ENCODE measurements around the gene ADGRV1. TPM values are rescaled to one million over a fixed set of nuclear protein-coding genes. Genes with fewer than 3 reads are reported as not detected.
"Not testable (repeated sequence)": the region's sequence is repeated elsewhere in the genome, so short reads cannot be mapped to it uniquely, and the experiment has no call there.

The ADGRV1 gene
- total RNA-seq, 1 experiment from 2014 or later, result not detected

GRCh38 chr5:91031402-91031752 lies 472.8 kb downstream of the ADGRV1 start:
- Mint-ChIP-seq H3K36me3 (ENCODE audit: insufficient read depth, unreplicated experiment) (peaks cover 5% of the 10 kb centered on the region), H3K4me3 (ENCODE audit: unreplicated experiment) (no peak overlapping the region), H3K4me1 (ENCODE audit: insufficient read depth, unreplicated experiment) (peaks cover 10% of the 10 kb centered on the region), H3K27me3 (ENCODE audit: insufficient read depth, unreplicated experiment) (no peaks in the 10 kb centered on the region), H3K27ac (ENCODE audit: low read depth, unreplicated experiment) (no peak overlapping the region), H3K9me3 (ENCODE audit: unreplicated experiment) (peaks cover 8% of the 10 kb centered on the region)
- ChIA-PET POLR2A (interaction anchor here (0.7 to 1.4 kb wide), 3 partner anchors 10 to 62 kb away, joined by 3 to 5 read pairs (median 3); no protein-coding TSS in a partner anchor), CTCF (no interaction called here)
- DNase-seq (ENCODE audit: unreplicated experiment), result no peak
- intact Hi-C loops (cut with micrococcal nuclease), result no loop called here
- TF ChIP-seq CTCF (IDR thresholded peaks at IDR 0.05; ENCODE audit: unreplicated experiment), result no peak
- BruUV-seq (replicated peaks), result no TSS peak

- no peak for DNase-seq (ENCODE audit: unreplicated experiment)
- intact Hi-C loops (cut with micrococcal nuclease), result no loop called here
- no peak overlapping the region for H3K27ac Mint-ChIP-seq (ENCODE audit: low read depth, unreplicated experiment)
- POLR2A ChIA-PET, result interaction anchor here (1.0 kb wide), 1 partner anchor 69 kb away, joined by 3 read pairs; no protein-coding TSS in a partner anchor
- CTCF ChIA-PET, result no interaction called here
- peaks cover 8% of the 10 kb centered on the region for H3K9me3 Mint-ChIP-seq (ENCODE audit: unreplicated experiment)
- no peak for TF ChIP-seq CTCF (IDR thresholded peaks at IDR 0.05; ENCODE audit: unreplicated experiment)
- no TSS peak for BruUV-seq (replicated peaks)
- H3K4me3 Mint-ChIP-seq (ENCODE audit: unreplicated experiment), result no peak overlapping the region
- H3K27me3 Mint-ChIP-seq (ENCODE audit: insufficient read depth, unreplicated experiment), result no peaks in the 10 kb centered on the region
- peaks cover 5% of the 10 kb centered on the region for H3K36me3 Mint-ChIP-seq (ENCODE audit: insufficient read depth, unreplicated experiment)
- peaks cover 10% of the 10 kb centered on the region for H3K4me1 Mint-ChIP-seq (ENCODE audit: insufficient read depth, unreplicated experiment)
Observed at GRCh38 chr5:91032125-91032524, 473.5 kb downstream of the ADGRV1 start.

GRCh38 chr5:91033370-91033769 lies 474.8 kb downstream of the ADGRV1 start:
- no peak for DNase-seq (ENCODE audit: unreplicated experiment)
- Mint-ChIP-seq H3K36me3 (ENCODE audit: insufficient read depth, unreplicated experiment) (peaks cover 5% of the 10 kb centered on the region), H3K27ac (ENCODE audit: low read depth, unreplicated experiment) (no peak overlapping the region), H3K4me3 (ENCODE audit: unreplicated experiment) (no peak overlapping the region), H3K4me1 (ENCODE audit: insufficient read depth, unreplicated experiment) (peaks cover 16% of the 10 kb centered on the region), H3K27me3 (ENCODE audit: insufficient read depth, unreplicated experiment) (no peaks in the 10 kb centered on the region), H3K9me3 (ENCODE audit: unreplicated experiment) (peaks cover 8% of the 10 kb centered on the region)
- ChIA-PET POLR2A (interaction anchor here (1.0 kb wide), 1 partner anchor 71 kb away, joined by 3 read pairs; no protein-coding TSS in a partner anchor), CTCF (no interaction called here)
- no TSS peak for BruUV-seq (replicated peaks)
- TF ChIP-seq CTCF (IDR thresholded peaks at IDR 0.05; ENCODE audit: unreplicated experiment), result no peak
- intact Hi-C loops (cut with micrococcal nuclease), result no loop called here

- H3K27ac Mint-ChIP-seq (ENCODE audit: low read depth, unreplicated experiment), result no peak overlapping the region
- H3K9me3 Mint-ChIP-seq (ENCODE audit: unreplicated experiment), result no peaks in the 10 kb centered on the region
- DNase-seq (ENCODE audit: unreplicated experiment), result no peak
- BruUV-seq (replicated peaks), result no TSS peak
- H3K27me3 Mint-ChIP-seq (ENCODE audit: insufficient read depth, unreplicated experiment), result no peaks in the 10 kb centered on the region
- TF ChIP-seq CTCF (IDR thresholded peaks at IDR 0.05; ENCODE audit: unreplicated experiment), result no peak
- peaks cover 7% of the 10 kb centered on the region for H3K4me1 Mint-ChIP-seq (ENCODE audit: insufficient read depth, unreplicated experiment)
- no peak overlapping the region for H3K4me3 Mint-ChIP-seq (ENCODE audit: unreplicated experiment)
- H3K36me3 Mint-ChIP-seq (ENCODE audit: insufficient read depth, unreplicated experiment), result peaks cover 5% of the 10 kb centered on the region
- CTCF ChIA-PET, result interaction anchor here (0.6 to 1.3 kb wide), 4 partner anchors 11 to 381 kb away, joined by 3 read pairs; no protein-coding TSS in a partner anchor
- intact Hi-C loops (cut with micrococcal nuclease), result no loop called here
- POLR2A ChIA-PET, result interaction anchor here (1.4 to 2.0 kb wide), 2 partner anchors 10 to 20 kb away, joined by 7 read pairs; no protein-coding TSS in a partner anchor
Observed at GRCh38 chr5:91038180-91038808, 479.7 kb downstream of the ADGRV1 start.

- DNase-seq (ENCODE audit: unreplicated experiment); H3K36me3 Mint-ChIP-seq (ENCODE audit: insufficient read depth, unreplicated experiment); H3K27me3 Mint-ChIP-seq (ENCODE audit: insufficient read depth, unreplicated experiment); BruUV-seq (replicated peaks); intact Hi-C loops (cut with micrococcal nuclease); POLR2A ChIA-PET; H3K27ac Mint-ChIP-seq (ENCODE audit: low read depth, unreplicated experiment); H3K4me3 Mint-ChIP-seq (ENCODE audit: unreplicated experiment); H3K9me3 Mint-ChIP-seq (ENCODE audit: unreplicated experiment); CTCF ChIA-PET; H3K4me1 Mint-ChIP-seq (ENCODE audit: insufficient read depth, unreplicated experiment): not testable (repeated sequence)
Observed at GRCh38 chr5:91041132-91041531, 482.5 kb downstream of the ADGRV1 start.
